ENCODE measurements around the gene PRDM15.

PRDM15 gene

DNA sequence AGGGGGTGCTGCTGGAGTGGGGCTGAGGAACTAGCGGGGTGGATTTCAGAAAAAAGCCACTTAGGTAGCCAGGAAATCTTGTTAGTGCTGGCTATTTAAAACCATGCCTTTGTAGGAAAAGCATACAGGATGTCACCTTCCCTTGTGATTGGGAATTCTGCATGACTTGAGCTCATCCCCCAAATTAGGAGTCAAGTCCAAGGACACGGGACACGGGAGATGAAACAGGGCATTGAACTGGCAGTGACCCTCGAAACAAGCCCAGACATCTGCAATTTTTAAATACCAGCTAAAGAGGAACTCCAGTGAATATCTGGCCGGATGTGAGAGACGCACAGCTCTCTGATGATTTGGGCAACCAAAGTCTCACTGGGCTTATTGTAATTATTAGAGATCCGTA is 41.9 kb upstream of the PRDM15 start:
- DNase-seq (ENCODE audit: insufficient read length, low spot score) (peak; percentile 53), FAIRE-seq (peak; percentile 20)
- peak; percentile 85 for TF ChIP-seq SPI1 (IDR thresholded peaks at IDR 0.05; ENCODE audit: low read depth, low read length)
- TF ChIP-seq POLR2A (IDR thresholded peaks at IDR 0.05; ENCODE audit: low read depth, low read length) = no peak

DNA sequence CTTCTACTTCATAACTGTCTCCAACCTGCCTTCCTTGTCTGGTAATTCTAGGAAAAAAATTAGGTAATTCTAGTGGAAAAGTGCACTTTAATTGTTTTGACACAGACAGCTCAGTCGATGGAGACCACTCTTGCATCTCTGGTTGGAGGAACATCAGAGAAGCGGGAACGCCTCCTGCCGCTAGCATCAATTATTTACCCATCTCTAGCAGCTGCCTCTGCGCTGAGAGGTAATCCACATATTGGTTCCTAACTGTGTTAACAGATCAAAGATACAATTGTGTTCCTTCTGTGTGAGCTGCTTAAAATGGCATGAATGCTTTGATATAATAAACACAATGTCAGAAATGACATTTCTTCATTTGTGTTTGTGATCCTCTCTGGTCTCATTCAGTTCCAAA is 41.3 kb upstream of the PRDM15 start:
- FAIRE-seq (peak; percentile 16), DNase-seq (ENCODE audit: insufficient read length, low spot score) (no peak)
- TF ChIP-seq TAF1 (IDR thresholded peaks at IDR 0.05; ENCODE audit: low read depth, low read length) (no peak), POLR2A (IDR thresholded peaks at IDR 0.05; ENCODE audit: low read depth, low read length) (no peak), POU2F2 (IDR thresholded peaks at IDR 0.05; ENCODE audit: low read depth, low read length) (no peak)

DNA sequence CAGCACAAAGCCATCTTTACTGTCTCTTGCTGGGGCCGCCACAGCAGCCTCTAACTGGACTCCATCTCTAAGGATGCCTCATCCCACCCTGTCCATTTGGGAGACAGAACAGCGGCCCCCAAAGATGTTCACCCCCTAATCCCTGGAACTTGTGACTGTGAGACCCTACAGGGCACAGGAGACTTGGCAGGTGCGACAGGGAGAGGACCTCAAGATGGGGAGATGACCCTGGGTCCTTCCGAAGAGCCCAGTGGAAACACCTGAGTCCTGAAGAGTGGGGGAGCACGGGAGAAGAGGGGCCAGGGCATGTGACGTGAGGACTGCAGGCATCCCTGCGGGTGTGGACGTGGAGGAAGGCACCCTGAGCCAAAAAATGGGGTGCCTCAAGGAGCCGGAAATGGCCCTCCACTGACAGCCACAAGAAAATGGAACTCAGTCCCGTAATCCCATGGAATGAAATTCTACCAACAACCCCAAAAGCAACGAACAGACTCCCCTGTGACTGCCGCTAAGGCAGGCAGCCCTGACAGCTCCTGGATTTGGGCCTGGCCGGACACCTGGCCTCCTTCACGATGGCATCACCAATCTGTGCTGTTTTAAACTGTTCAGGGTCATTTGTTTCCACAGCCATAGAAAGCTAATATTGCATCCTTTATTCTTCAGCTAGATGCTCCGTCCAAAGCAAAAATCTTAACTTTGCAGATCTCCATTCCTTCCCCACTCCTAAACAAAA is 40.7 kb upstream of the PRDM15 start:
- DNase-seq (ENCODE audit: insufficient read length, low spot score) = no peak
- no peak for FAIRE-seq
- TF ChIP-seq PAX5 (IDR thresholded peaks at IDR 0.05; ENCODE audit: insufficient read depth, low read length, severe bottlenecking) = no peak
- no peak for TF ChIP-seq POLR2A (IDR thresholded peaks at IDR 0.05; ENCODE audit: low read depth, low read length)
- no peak for TF ChIP-seq POLR2AphosphoS5 (IDR thresholded peaks at IDR 0.05; ENCODE audit: low read depth, low read length)
- no peak for TF ChIP-seq POU2F2 (IDR thresholded peaks at IDR 0.05; ENCODE audit: low read depth, low read length)
- TF ChIP-seq SPI1 (IDR thresholded peaks at IDR 0.05; ENCODE audit: low read depth, low read length) = no peak
- TF ChIP-seq TAF1 (IDR thresholded peaks at IDR 0.05; ENCODE audit: low read depth, low read length) = no peak

DNA sequence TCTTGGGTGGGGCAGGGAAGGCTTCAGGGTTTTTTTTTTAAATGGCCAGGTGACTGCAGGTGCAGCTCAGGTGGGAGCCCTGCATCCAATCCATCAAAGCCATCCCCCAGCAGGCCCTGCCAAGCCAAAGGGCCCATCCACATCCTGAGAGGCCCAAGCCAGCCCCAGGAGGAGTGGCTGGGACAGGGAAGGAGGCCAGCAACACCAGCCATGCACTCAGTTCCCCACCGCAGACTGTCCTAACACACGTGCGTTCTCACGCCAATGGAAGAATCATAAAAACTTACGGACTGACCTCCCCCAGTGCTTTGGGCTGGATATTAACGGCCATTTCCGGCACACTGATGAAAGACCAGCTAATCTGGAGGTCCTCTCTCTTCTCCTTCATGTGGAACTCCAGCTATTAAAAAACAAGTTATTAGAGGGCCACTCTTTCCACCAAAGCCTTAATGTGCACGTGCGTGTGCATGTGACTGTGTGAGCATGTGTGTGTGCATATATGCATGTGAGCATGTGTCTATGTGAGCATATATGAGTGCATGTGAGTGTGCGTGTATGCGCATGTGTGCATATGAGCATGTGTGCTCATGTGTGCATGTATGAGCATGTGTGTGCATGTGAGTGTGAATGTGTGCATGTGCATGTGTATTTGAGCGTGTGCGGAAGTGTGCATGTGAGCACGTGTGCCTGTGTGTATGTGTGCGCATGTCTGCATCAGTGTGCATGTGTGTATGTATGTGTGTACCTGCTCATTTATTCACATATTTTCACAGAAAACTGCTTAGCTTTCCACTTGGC is 39.6 kb upstream of the PRDM15 start:
- TF ChIP-seq POU2F2 (IDR thresholded peaks at IDR 0.05; ENCODE audit: low read depth, low read length) (no peak), SPI1 (IDR thresholded peaks at IDR 0.05; ENCODE audit: low read depth, low read length) (no peak), POLR2A (IDR thresholded peaks at IDR 0.05; ENCODE audit: low read depth, low read length) (no peak), POLR2AphosphoS5 (IDR thresholded peaks at IDR 0.05; ENCODE audit: low read depth, low read length) (no peak), PAX5 (IDR thresholded peaks at IDR 0.05; ENCODE audit: insufficient read depth, low read length, severe bottlenecking) (no peak), TAF1 (IDR thresholded peaks at IDR 0.05; ENCODE audit: low read depth, low read length) (no peak)
- DNase-seq (ENCODE audit: insufficient read length, low spot score) (no peak), FAIRE-seq (no peak)

DNA sequence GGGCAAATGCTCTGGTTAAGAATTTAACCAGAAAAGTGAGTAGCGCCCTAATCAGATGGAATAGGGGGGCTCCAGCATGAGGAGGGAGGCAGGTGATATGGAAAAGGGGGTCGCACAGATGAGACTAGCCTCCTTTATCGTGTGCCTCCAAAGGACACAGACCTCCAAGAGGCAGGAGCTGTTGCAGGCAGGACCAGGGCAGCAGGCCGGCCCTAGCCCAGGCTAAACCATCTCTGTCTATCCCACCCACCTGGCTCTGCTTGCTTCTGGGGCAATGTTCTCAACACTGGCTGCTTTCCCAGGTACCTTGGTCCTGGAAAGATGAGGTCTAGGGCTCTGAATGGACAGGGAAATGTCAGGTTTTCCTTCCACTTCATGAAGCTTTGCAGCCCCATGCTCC is 38.4 kb upstream of the PRDM15 start:
- DNase-seq (ENCODE audit: insufficient read length, low spot score) (no peak), FAIRE-seq (peak; percentile 41)
- no peak for TF ChIP-seq POU2F2 (IDR thresholded peaks at IDR 0.05; ENCODE audit: low read depth, low read length)
- TF ChIP-seq POLR2AphosphoS5 (IDR thresholded peaks at IDR 0.05; ENCODE audit: low read depth, low read length) = no peak
- no peak for TF ChIP-seq SPI1 (IDR thresholded peaks at IDR 0.05; ENCODE audit: low read depth, low read length)
- TF ChIP-seq TAF1 (IDR thresholded peaks at IDR 0.05; ENCODE audit: low read depth, low read length) = no peak
- no peak for TF ChIP-seq PAX5 (IDR thresholded peaks at IDR 0.05; ENCODE audit: insufficient read depth, low read length, severe bottlenecking)
- TF ChIP-seq POLR2A (IDR thresholded peaks at IDR 0.05; ENCODE audit: low read depth, low read length) = no peak

DNA sequence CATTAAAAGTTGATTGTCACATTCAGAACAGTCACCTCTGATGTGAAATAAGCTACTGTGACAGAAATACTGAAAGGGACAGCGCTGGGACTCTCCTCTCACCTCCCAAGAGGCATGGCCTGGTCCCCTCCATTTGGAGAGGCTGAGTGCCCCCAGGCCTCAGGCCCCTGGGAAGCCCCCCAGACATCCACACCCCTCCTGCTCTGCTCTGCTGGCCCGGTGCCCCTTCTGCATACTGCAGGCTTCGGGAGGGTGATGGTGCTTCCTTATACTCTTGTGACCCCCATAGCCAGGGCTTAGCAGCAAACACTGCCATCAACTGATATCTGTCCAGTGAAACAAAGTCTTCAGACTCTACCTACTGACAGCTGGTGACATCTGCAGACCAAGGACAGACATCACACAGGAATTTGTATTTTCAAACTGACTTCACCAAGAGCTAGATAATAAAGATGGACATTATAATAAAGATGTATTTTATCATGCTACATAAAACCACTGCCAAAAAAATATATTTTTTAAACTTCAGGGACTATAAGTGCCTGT is 37.8 kb upstream of the PRDM15 start:
- no peak for FAIRE-seq
- no peak for DNase-seq (ENCODE audit: insufficient read length, low spot score)
- TF ChIP-seq SPI1 (IDR thresholded peaks at IDR 0.05; ENCODE audit: low read depth, low read length) (no peak), POLR2A (IDR thresholded peaks at IDR 0.05; ENCODE audit: low read depth, low read length) (no peak), POU2F2 (IDR thresholded peaks at IDR 0.05; ENCODE audit: low read depth, low read length) (no peak), TAF1 (IDR thresholded peaks at IDR 0.05; ENCODE audit: low read depth, low read length) (no peak), POLR2AphosphoS5 (IDR thresholded peaks at IDR 0.05; ENCODE audit: low read depth, low read length) (no peak), PAX5 (IDR thresholded peaks at IDR 0.05; ENCODE audit: insufficient read depth, low read length, severe bottlenecking) (no peak)

DNA sequence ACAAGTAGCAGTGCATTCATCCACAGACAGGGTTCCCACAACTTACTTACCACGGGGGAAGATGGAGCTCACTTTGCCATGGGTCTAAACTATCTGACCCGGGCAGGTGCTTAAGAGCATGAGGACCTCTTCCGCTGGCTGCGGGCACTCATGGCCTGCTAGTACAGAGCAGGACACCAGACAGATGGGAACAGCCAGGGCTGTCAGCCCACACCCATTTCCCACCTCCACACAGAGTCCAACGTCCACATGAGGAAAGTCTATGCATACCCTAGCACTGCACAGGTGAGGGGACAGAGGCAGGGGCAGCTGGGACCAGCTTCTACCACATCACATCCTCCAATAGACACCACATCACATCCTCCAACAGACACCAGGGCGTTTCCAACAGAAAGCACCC is 35.8 kb upstream of the PRDM15 start:
- FAIRE-seq (no peak), DNase-seq (ENCODE audit: insufficient read length, low spot score) (no peak)
- TF ChIP-seq POU2F2 (IDR thresholded peaks at IDR 0.05; ENCODE audit: low read depth, low read length) (no peak), PAX5 (IDR thresholded peaks at IDR 0.05; ENCODE audit: insufficient read depth, low read length, severe bottlenecking) (no peak), POLR2A (IDR thresholded peaks at IDR 0.05; ENCODE audit: low read depth, low read length) (no peak), POLR2AphosphoS5 (IDR thresholded peaks at IDR 0.05; ENCODE audit: low read depth, low read length) (no peak), SPI1 (IDR thresholded peaks at IDR 0.05; ENCODE audit: low read depth, low read length) (no peak), TAF1 (IDR thresholded peaks at IDR 0.05; ENCODE audit: low read depth, low read length) (no peak)

DNA sequence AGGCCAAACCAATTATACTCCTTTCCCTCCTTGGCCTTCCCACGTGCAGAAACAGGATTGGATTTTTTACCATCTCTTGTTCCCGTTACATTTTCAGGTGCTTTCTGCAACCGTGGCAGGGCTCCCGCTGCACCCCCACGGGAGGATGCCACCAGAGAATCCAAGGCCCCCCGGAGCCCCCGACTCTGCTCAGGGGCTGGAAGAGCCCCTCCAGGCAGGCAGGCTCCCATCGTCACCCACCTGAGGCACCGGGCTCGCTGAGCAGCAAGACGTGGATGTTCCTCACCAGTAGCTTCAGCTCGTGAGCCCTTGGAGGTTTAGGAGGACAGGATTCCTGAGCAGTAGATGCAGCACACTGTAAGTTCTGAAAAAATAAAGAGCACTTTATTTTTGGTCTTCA is 35.2 kb upstream of the PRDM15 start:
- DNase-seq (ENCODE audit: insufficient read length, low spot score) (no peak), FAIRE-seq (no peak)
- TF ChIP-seq POU2F2 (IDR thresholded peaks at IDR 0.05; ENCODE audit: low read depth, low read length) = no peak
- TF ChIP-seq POLR2AphosphoS5 (IDR thresholded peaks at IDR 0.05; ENCODE audit: low read depth, low read length) = no peak
- TF ChIP-seq TAF1 (IDR thresholded peaks at IDR 0.05; ENCODE audit: low read depth, low read length) = no peak
- no peak for TF ChIP-seq POLR2A (IDR thresholded peaks at IDR 0.05; ENCODE audit: low read depth, low read length)
- no peak for TF ChIP-seq SPI1 (IDR thresholded peaks at IDR 0.05; ENCODE audit: low read depth, low read length)
- TF ChIP-seq PAX5 (IDR thresholded peaks at IDR 0.05; ENCODE audit: insufficient read depth, low read length, severe bottlenecking) = no peak

DNA sequence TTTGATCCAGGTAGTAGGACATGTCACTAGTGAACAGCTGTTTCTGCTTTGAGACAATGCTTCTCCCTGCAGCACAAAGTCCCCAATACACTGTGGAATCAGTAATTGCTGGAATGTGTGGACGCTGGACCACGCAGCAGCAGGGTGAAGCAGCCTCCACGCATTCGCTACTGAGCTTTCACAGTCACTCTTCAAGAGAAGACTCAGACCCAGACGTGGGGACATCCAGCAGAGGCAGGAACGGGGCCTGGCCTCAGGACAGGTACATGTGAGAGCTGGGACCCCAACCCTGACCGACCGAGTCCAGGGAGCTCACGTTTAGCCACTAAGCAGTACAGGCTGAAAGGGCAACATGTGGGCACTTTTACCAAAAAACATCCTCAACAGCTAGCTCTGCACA is 34.1 kb upstream of the PRDM15 start:
- TF ChIP-seq POLR2AphosphoS5 (IDR thresholded peaks at IDR 0.05; ENCODE audit: low read depth, low read length) (no peak), TAF1 (IDR thresholded peaks at IDR 0.05; ENCODE audit: low read depth, low read length) (no peak), POLR2A (IDR thresholded peaks at IDR 0.05; ENCODE audit: low read depth, low read length) (no peak), SPI1 (IDR thresholded peaks at IDR 0.05; ENCODE audit: low read depth, low read length) (no peak), PAX5 (IDR thresholded peaks at IDR 0.05; ENCODE audit: insufficient read depth, low read length, severe bottlenecking) (no peak), POU2F2 (IDR thresholded peaks at IDR 0.05; ENCODE audit: low read depth, low read length) (no peak)
- FAIRE-seq = no peak
- no peak for DNase-seq (ENCODE audit: insufficient read length, low spot score)

All from GM12891 (cell line).